HCT116 (cell line): ENCODE measurements around the gene CLCN5. TPM values are rescaled to one million over a fixed set of nuclear protein-coding genes. Genes with fewer than 3 reads are reported as not detected.

ENCODE experiments used
- ATAC-seq: fragments of 200-7000 bp; cut with Tn5 transposase; 2 replicates; pipeline ENCODE4 v1.9.1; 2020; ENCODE audit warnings: mild to moderate bottlenecking, moderate library complexity
- BruUV-seq: library from RNA; stranded (reverse); fragments of 400-500 nt; replicated peaks from 2 replicates; lab custom pipeline; 2021; lab: Mats Ljungman, UMichigan
- CTCF ChIA-PET: fragments of 300-600 bp; sonication (Branson Sonifier 250); formaldehyde crosslinking; loops from one replicate; lab custom pipeline; 2021; ENCODE audit warnings: antibody characterized with exemption; lab: Charles Lee
- POLR2A ChIA-PET: fragments of 300-600, 350-600 bp; sonication (Branson Sonifier 250); formaldehyde crosslinking; loops from one replicate; lab custom pipeline; 2021; ENCODE audit warnings: antibody characterized with exemption; lab: Charles Lee
- RAD21 ChIA-PET, 2 experiments: fragments of 300-600 bp; sonication (Branson Sonifier 250); formaldehyde crosslinking; loops; one replicate each; lab custom pipeline; 2023; ENCODE audit warnings: low total read pairs in 2 of 2; ENCODE audit not compliant: uncharacterized antibody in 2 of 2, unreplicated experiment in 2 of 2, low non-redundant PET in 1 of 2; lab: Charles Lee
- DNase-seq: peaks from one replicate; pipeline ENCODE4 v3.0.0-alpha.2; 2010; ENCODE audit warnings: low read depth, low spot score
- H2AFZ ChIP-seq: fragments of 200-600 bp; shearing (Covaris generic), sonication (generic); 2 replicates; pipeline ENCODE4 v1.6.1; 2017; ENCODE audit warnings: low read depth, mixed run types, mixed read lengths, antibody characterized with exemption, low read length; ENCODE audit not compliant: poor library complexity, severe bottlenecking
- H3K27ac ChIP-seq: 2 replicates; pipeline ENCODE4 v1.5.1; 2012; ENCODE audit warnings: low read depth, low read length
- H3K27me3 ChIP-seq: fragments of 200-600 bp; sonication (generic); 2 replicates; pipeline ENCODE4 v1.6.1; 2016; ENCODE audit warnings: mixed run types, low read length, mixed read lengths; ENCODE audit not compliant: insufficient read depth
- H3K36me3 ChIP-seq, 2 experiments: fragments of 200-500 bp in 1 of 2; fragments of 200-600 bp in 1 of 2; sonication (Bioruptor generic) in 1 of 2; sonication (generic) in 1 of 2; 2 replicates each; pipeline versions ENCODE4 v1.5.1 to v1.6.1; 2014 to 2016; ENCODE audit warnings: low read length in 2 of 2, inconsistent platforms in 1 of 2, mixed read lengths in 1 of 2, mixed run types in 1 of 2; ENCODE audit not compliant: insufficient read depth in 2 of 2, control insufficient read depth in 1 of 2
- H3K4me1 ChIP-seq, 2 experiments: fragments of 200-600 bp in 1 of 2; sonication (generic) in 1 of 2; 2 replicates each; pipeline versions ENCODE4 v1.5.1 to v1.6.1; 2012 to 2017; ENCODE audit warnings: low read length in 2 of 2, inconsistent platforms in 1 of 2, mild to moderate bottlenecking in 1 of 2, mixed read lengths in 1 of 2, mixed run types in 1 of 2, moderate library complexity in 1 of 2; ENCODE audit not compliant: insufficient read depth in 2 of 2, control insufficient read depth in 1 of 2
- H3K4me2 ChIP-seq: fragments of 200-600 bp; sonication (generic); 2 replicates; pipeline ENCODE4 v1.6.1; 2017; ENCODE audit warnings: mixed run types, low read length, mixed read lengths
- H3K4me3 ChIP-seq, 2 experiments: fragments of 200-600 bp in 1 of 2; sonication (generic) in 1 of 2; replicated peaks in 1 of 2; 2 replicates each; pipeline ENCODE4 v1.5.1; 2011 to 2016; ENCODE audit warnings: low read length in 2 of 2, control low read depth in 1 of 2, low read depth in 1 of 2, mild to moderate bottlenecking in 1 of 2, mixed read lengths in 1 of 2, mixed run types in 1 of 2
- H3K79me2 ChIP-seq: fragments of 200-600 bp; sonication (generic); 2 replicates; pipeline ENCODE4 v1.6.1; 2017; ENCODE audit warnings: mild to moderate bottlenecking, mixed run types, low read length, moderate library complexity, mixed read lengths; ENCODE audit not compliant: insufficient read depth
- H3K9ac ChIP-seq: fragments of 200-600 bp; sonication (generic); 2 replicates; pipeline ENCODE4 v1.6.1; 2016; ENCODE audit warnings: low read length, mixed read lengths
- H3K9me2 ChIP-seq: fragments of 200-600 bp; sonication (generic), shearing (Covaris generic); 2 replicates; pipeline ENCODE4 v1.6.1; 2017; ENCODE audit warnings: mixed run types, mild to moderate bottlenecking, moderate library complexity; ENCODE audit not compliant: insufficient read depth
- H3K9me3 ChIP-seq, 2 experiments: fragments of 200-500 bp in 1 of 2; fragments of 200-600 bp in 1 of 2; sonication (Bioruptor generic) in 1 of 2; sonication (generic) in 1 of 2; 2 replicates each; pipeline ENCODE4 v1.6.1; 2014 to 2017; ENCODE audit warnings: low read length in 2 of 2, mixed read lengths in 2 of 2, inconsistent platforms in 1 of 2, low read depth in 1 of 2, mild to moderate bottlenecking in 1 of 2, mixed run types in 1 of 2, moderate library complexity in 1 of 2; ENCODE audit not compliant: control insufficient read depth in 1 of 2, insufficient read depth in 1 of 2
- H4K20me1 ChIP-seq: fragments of 200-600 bp; sonication (generic), shearing (Covaris generic); 2 replicates; pipeline ENCODE4 v1.6.1; 2017; ENCODE audit warnings: mixed run types, mild to moderate bottlenecking, moderate library complexity; ENCODE audit not compliant: insufficient read depth
- ATF3 ChIP-seq: IDR thresholded peaks from 2 replicates; pipeline ENCODE4 v1.6.1; 2012
- CBX3 ChIP-seq: IDR thresholded peaks from 2 replicates; pipeline ENCODE4 v1.6.1; 2012; ENCODE audit warnings: low read depth
- CEBPB ChIP-seq: IDR thresholded peaks from 2 replicates; pipeline ENCODE4 v1.6.1; 2012; ENCODE audit warnings: low read depth
- ELF1 ChIP-seq: IDR thresholded peaks from 2 replicates; pipeline ENCODE4 v1.6.1; 2012; ENCODE audit warnings: low read depth, borderline replicate concordance
- EZH2 ChIP-seq: fragments of 200-600 bp; sonication (generic); IDR thresholded peaks from 2 replicates; pipeline ENCODE4 v1.6.1; 2017; ENCODE audit warnings: antibody characterized with exemption, mixed run types
- FOSL1 ChIP-seq: IDR thresholded peaks from 2 replicates; pipeline ENCODE4 v1.6.1; 2012; ENCODE audit warnings: low read depth
- JUND ChIP-seq: IDR thresholded peaks from 2 replicates; pipeline ENCODE4 v1.6.1; 2012
- POLR2A ChIP-seq: IDR thresholded peaks from 2 replicates; pipeline ENCODE4 v1.7.0; 2011; ENCODE audit warnings: borderline replicate concordance; ENCODE audit not compliant: insufficient read depth, insufficient read length; ENCODE audit errors: extremely low read depth
- POLR2AphosphoS5 ChIP-seq: IDR thresholded peaks from 2 replicates; pipeline ENCODE4 v1.6.1; 2011; ENCODE audit warnings: mild to moderate bottlenecking, low read depth, low read length, moderate library complexity
- RAD21 ChIP-seq: IDR thresholded peaks from 2 replicates; pipeline ENCODE4 v1.6.1; 2012; ENCODE audit warnings: low read depth, mild to moderate bottlenecking
- SIN3A ChIP-seq: IDR thresholded peaks from 2 replicates; pipeline ENCODE4 v1.6.1; 2012; ENCODE audit warnings: low read depth
- SRF ChIP-seq: IDR thresholded peaks from 2 replicates; pipeline ENCODE4 v1.6.1; 2012; ENCODE audit warnings: low read depth
- TCF7L2 ChIP-seq: IDR thresholded peaks from 2 replicates; pipeline ENCODE4 v1.7.0; 2011; ENCODE audit warnings: borderline replicate concordance, inconsistent platforms; ENCODE audit not compliant: insufficient read depth, insufficient read length; ENCODE audit errors: extremely low read depth
- YY1 ChIP-seq: IDR thresholded peaks from 2 replicates; pipeline ENCODE4 v1.6.1; 2011; ENCODE audit warnings: low read length, low read depth, moderate library complexity, mild to moderate bottlenecking; ENCODE audit not compliant: insufficient replicate concordance; ENCODE audit errors: extremely low read depth
- ZFX ChIP-seq: fragments of 450-650 bp; IDR thresholded peaks from 2 replicates; pipeline ENCODE4 v1.6.1; 2017
- ZNF274 ChIP-seq: fragments of 200-500 bp; sonication (Bioruptor generic); IDR thresholded peaks from 2 replicates; pipeline ENCODE4 v1.6.1; 2014; ENCODE audit warnings: mild to moderate bottlenecking, low read depth, low read length, inconsistent platforms
- intact Hi-C: fragments of 100-400 bp; cut with micrococcal nuclease; formaldehyde crosslinking; loops from 2 replicates; pipeline ENCODE4 v1.10.0; 2022
- total RNA-seq: library from RNA; stranded (reverse); gene quantifications from one replicate; pipeline ENCODE4 v1.2.1, GENCODE V29; 2021; ENCODE audit not compliant: unreplicated experiment
- TF ChIP-seq, protein P1 (sequence below): IDR thresholded peaks from 2 replicates; pipeline ENCODE4 v1.6.1; 2012; ENCODE audit warnings: low read depth
- TF ChIP-seq, protein P2 (sequence below), 3 experiments: fragments of 200-600 bp in 1 of 3; sonication (generic) in 1 of 3; IDR thresholded peaks in 2 of 3; conservative IDR thresholded peaks in 1 of 3; 2 replicates each; pipeline ENCODE4 v1.5.1; 2012 to 2017; ENCODE audit warnings: low read depth in 2 of 3, low read length in 2 of 3, antibody characterized with exemption in 1 of 3, borderline replicate concordance in 1 of 3, control low read depth in 1 of 3, mild to moderate bottlenecking in 1 of 3, mixed read lengths in 1 of 3, mixed run types in 1 of 3, moderate library complexity in 1 of 3; ENCODE audit not compliant: insufficient read depth in 1 of 3
- TF ChIP-seq, protein P3 (sequence below): IDR thresholded peaks from 2 replicates; pipeline ENCODE4 v1.6.1; 2011; ENCODE audit warnings: mild to moderate bottlenecking, low read length, moderate library complexity; ENCODE audit not compliant: insufficient replicate concordance; ENCODE audit errors: extremely low read depth
- TF ChIP-seq, protein P4 (sequence below): IDR thresholded peaks from 2 replicates; pipeline ENCODE4 v1.6.1; 2012

CLCN5 gene
- total RNA-seq, 1 experiment from 2014 or later, result 6.1 TPM

GRCh38 chrX:50003927-50004326 lies 81.5 kb downstream of the CLCN5 start:
- no peak overlapping the region for H2AFZ ChIP-seq
- ATAC-seq (no peak), DNase-seq (no peak)
- TF ChIP-seq JUND, result no peak
- TF ChIP-seq, protein P1, sequence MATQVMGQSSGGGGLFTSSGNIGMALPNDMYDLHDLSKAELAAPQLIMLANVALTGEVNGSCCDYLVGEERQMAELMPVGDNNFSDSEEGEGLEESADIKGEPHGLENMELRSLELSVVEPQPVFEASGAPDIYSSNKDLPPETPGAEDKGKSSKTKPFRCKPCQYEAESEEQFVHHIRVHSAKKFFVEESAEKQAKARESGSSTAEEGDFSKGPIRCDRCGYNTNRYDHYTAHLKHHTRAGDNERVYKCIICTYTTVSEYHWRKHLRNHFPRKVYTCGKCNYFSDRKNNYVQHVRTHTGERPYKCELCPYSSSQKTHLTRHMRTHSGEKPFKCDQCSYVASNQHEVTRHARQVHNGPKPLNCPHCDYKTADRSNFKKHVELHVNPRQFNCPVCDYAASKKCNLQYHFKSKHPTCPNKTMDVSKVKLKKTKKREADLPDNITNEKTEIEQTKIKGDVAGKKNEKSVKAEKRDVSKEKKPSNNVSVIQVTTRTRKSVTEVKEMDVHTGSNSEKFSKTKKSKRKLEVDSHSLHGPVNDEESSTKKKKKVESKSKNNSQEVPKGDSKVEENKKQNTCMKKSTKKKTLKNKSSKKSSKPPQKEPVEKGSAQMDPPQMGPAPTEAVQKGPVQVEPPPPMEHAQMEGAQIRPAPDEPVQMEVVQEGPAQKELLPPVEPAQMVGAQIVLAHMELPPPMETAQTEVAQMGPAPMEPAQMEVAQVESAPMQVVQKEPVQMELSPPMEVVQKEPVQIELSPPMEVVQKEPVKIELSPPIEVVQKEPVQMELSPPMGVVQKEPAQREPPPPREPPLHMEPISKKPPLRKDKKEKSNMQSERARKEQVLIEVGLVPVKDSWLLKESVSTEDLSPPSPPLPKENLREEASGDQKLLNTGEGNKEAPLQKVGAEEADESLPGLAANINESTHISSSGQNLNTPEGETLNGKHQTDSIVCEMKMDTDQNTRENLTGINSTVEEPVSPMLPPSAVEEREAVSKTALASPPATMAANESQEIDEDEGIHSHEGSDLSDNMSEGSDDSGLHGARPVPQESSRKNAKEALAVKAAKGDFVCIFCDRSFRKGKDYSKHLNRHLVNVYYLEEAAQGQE, result no peak
- TF ChIP-seq TCF7L2, result no peak
- TF ChIP-seq, protein P2, sequence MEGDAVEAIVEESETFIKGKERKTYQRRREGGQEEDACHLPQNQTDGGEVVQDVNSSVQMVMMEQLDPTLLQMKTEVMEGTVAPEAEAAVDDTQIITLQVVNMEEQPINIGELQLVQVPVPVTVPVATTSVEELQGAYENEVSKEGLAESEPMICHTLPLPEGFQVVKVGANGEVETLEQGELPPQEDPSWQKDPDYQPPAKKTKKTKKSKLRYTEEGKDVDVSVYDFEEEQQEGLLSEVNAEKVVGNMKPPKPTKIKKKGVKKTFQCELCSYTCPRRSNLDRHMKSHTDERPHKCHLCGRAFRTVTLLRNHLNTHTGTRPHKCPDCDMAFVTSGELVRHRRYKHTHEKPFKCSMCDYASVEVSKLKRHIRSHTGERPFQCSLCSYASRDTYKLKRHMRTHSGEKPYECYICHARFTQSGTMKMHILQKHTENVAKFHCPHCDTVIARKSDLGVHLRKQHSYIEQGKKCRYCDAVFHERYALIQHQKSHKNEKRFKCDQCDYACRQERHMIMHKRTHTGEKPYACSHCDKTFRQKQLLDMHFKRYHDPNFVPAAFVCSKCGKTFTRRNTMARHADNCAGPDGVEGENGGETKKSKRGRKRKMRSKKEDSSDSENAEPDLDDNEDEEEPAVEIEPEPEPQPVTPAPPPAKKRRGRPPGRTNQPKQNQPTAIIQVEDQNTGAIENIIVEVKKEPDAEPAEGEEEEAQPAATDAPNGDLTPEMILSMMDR (IDR thresholded peaks at IDR 0.05 in 2 of 3, conservative IDR thresholded peaks at IDR 0.05 in 1 of 3; ENCODE audit: borderline replicate concordance in 1 of 3, insufficient read depth in 1 of 3, low read depth in 2 of 3, low read length in 2 of 3), result no peak
- TF ChIP-seq CBX3, result no peak
- TF ChIP-seq, protein P3, sequence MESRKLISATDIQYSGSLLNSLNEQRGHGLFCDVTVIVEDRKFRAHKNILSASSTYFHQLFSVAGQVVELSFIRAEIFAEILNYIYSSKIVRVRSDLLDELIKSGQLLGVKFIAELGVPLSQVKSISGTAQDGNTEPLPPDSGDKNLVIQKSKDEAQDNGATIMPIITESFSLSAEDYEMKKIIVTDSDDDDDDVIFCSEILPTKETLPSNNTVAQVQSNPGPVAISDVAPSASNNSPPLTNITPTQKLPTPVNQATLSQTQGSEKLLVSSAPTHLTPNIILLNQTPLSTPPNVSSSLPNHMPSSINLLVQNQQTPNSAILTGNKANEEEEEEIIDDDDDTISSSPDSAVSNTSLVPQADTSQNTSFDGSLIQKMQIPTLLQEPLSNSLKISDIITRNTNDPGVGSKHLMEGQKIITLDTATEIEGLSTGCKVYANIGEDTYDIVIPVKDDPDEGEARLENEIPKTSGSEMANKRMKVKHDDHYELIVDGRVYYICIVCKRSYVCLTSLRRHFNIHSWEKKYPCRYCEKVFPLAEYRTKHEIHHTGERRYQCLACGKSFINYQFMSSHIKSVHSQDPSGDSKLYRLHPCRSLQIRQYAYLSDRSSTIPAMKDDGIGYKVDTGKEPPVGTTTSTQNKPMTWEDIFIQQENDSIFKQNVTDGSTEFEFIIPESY, result no peak
- no peak for TF ChIP-seq FOSL1
- no peak for TF ChIP-seq EZH2
- no peak for TF ChIP-seq POLR2A
- TF ChIP-seq ELF1, result no peak
- no peak for TF ChIP-seq ZNF274
- TF ChIP-seq ZFX, result no peak
- no peak for TF ChIP-seq POLR2AphosphoS5
- TF ChIP-seq, protein P4, sequence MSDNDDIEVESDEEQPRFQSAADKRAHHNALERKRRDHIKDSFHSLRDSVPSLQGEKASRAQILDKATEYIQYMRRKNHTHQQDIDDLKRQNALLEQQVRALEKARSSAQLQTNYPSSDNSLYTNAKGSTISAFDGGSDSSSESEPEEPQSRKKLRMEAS, result no peak
- no peak for TF ChIP-seq CEBPB
- no peak for TF ChIP-seq ATF3
- no peak for TF ChIP-seq YY1
- no peak for TF ChIP-seq SRF
- no peak for TF ChIP-seq RAD21
- no peak for TF ChIP-seq SIN3A
- POLR2A ChIA-PET, result no interaction called here
- intact Hi-C loops, result no loop called here
- H3K27ac ChIP-seq, result no peak overlapping the region
- CTCF ChIA-PET, result no interaction called here
- H4K20me1 ChIP-seq, result no peaks in the 10 kb centered on the region
- H3K9me2 ChIP-seq, result no peaks in the 10 kb centered on the region
- no peak overlapping the region for H3K4me3 ChIP-seq
- H3K9me3 ChIP-seq, result no peaks in the 10 kb centered on the region
- no peaks in the 10 kb centered on the region for H3K27me3 ChIP-seq
- no peaks in the 10 kb centered on the region for H3K79me2 ChIP-seq
- no peaks in the 10 kb centered on the region for H3K36me3 ChIP-seq
- H3K4me2 ChIP-seq, result no peak overlapping the region
- no peak overlapping the region for H3K9ac ChIP-seq
- RAD21 ChIA-PET, result no interaction called here
- BruUV-seq, result no TSS peak
- no peaks in the 10 kb centered on the region for H3K4me1 ChIP-seq
